Measurements from ENCODE around the gene NABP1.

DNA sequence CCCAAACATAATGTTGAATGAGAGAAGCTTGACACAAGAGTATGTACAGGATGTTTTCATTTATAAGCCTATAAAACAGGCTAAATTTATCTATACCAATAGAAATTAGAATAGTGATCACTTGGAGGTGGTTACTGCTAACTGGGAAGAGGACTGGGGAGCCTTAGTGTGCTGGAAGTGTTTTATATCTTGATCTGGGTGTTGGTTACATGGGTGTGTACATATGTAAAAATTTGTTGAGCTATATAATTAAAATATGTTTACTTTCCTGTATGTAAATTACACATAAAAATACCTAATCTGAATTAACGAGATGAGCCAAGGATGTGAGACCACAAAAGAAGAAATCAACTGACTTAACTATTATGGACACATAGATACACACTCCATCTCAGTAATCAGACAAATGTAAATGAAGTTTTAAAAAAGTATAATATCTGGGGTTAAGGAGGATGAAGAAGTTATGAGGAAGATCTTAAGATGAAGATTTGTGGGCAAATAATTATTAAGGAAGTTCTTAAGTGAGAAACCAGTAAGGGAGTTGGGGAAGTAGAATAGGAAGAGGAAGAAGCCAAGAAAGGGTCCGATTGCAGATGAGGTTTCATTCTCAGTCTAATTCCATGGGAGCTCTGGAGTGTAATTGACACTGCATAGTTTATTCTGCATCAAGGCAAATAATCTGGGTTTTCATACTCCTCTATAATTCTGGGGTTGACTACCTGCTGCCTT, 32.3 kb upstream of the NABP1 start:
- TF ChIP-seq, protein P1, sequence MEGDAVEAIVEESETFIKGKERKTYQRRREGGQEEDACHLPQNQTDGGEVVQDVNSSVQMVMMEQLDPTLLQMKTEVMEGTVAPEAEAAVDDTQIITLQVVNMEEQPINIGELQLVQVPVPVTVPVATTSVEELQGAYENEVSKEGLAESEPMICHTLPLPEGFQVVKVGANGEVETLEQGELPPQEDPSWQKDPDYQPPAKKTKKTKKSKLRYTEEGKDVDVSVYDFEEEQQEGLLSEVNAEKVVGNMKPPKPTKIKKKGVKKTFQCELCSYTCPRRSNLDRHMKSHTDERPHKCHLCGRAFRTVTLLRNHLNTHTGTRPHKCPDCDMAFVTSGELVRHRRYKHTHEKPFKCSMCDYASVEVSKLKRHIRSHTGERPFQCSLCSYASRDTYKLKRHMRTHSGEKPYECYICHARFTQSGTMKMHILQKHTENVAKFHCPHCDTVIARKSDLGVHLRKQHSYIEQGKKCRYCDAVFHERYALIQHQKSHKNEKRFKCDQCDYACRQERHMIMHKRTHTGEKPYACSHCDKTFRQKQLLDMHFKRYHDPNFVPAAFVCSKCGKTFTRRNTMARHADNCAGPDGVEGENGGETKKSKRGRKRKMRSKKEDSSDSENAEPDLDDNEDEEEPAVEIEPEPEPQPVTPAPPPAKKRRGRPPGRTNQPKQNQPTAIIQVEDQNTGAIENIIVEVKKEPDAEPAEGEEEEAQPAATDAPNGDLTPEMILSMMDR (IDR thresholded peaks at IDR 0.05) = no peak
- no peak for TF ChIP-seq POLR2A (IDR thresholded peaks at IDR 0.05)
- no peak for TF ChIP-seq EP300 (IDR thresholded peaks at IDR 0.05)

Data from tibial nerve (tissue), 4 donors.